LNCaP clone FGC (cell line): ENCODE measurements around the gene GRIK4.

Experiments used
- DNase-seq: peaks from one replicate; pipeline ENCODE4 v3.0.0-alpha.2; 2011; ENCODE audit warnings: low read depth
- H3K4me3 ChIP-seq: 2 replicates; pipeline ENCODE4 v1.5.1; 2011; ENCODE audit warnings: mild to moderate bottlenecking, low read depth, low read length, control low read depth
- CTCF ChIP-seq: IDR thresholded peaks from 2 replicates; pipeline ENCODE4 v1.5.1; 2012; ENCODE audit warnings: mild to moderate bottlenecking; ENCODE audit not compliant: control insufficient read depth, insufficient read depth; ENCODE audit errors: extremely low read depth

The GRIK4 gene

GRCh38 chr11:120896687-120897086, 385.1 kb downstream of the GRIK4 start:
- TF ChIP-seq CTCF: no peak
- DNase-seq: no peak

GRCh38 chr11:120898568-120898967, 387.0 kb downstream of the GRIK4 start:
- no peak overlapping the region for H3K4me3 ChIP-seq
- no peak for DNase-seq
- TF ChIP-seq CTCF: no peak

More at GRCh38 chr11:120896687-120897086, 385.1 kb downstream of the GRIK4 start:
- no peak overlapping the region for H3K4me3 ChIP-seq

GRCh38 chr11:120899720-120900119, 388.2 kb downstream of the GRIK4 start:
- TF ChIP-seq CTCF: no peak
- no peak overlapping the region for H3K4me3 ChIP-seq
- no peak for DNase-seq

GRCh38 chr11:120900643-120901042, 389.1 kb downstream of the GRIK4 start:
- TF ChIP-seq CTCF: no peak
- no peak for DNase-seq
- no peak overlapping the region for H3K4me3 ChIP-seq

- H3K4me3 ChIP-seq: no peak overlapping the region
- no peak for DNase-seq
- no peak for TF ChIP-seq CTCF
Measured at GRCh38 chr11:120903686-120904085, 392.1 kb downstream of the GRIK4 start.

- no peak for TF ChIP-seq CTCF
- H3K4me3 ChIP-seq: no peak overlapping the region
- DNase-seq: no peak
Measured at GRCh38 chr11:120904116-120904515, 392.6 kb downstream of the GRIK4 start.

- DNase-seq: no peak
- no peak overlapping the region for H3K4me3 ChIP-seq
- TF ChIP-seq CTCF: no peak
Measured at GRCh38 chr11:120906766-120907165, 395.2 kb downstream of the GRIK4 start.
